HEK293 (cell line): ENCODE measurements around the gene CHN1.

Experiments used
- CTCF ChIA-PET: fragments of 350-600 bp; formaldehyde crosslinking; extraction: SDS; loops from one replicate; lab custom pipeline; 2021; ENCODE audit warnings: antibody characterized with exemption; lab: Yijun Ruan, JAX
- POLR2A ChIA-PET: fragments of 300-600 bp; formaldehyde crosslinking; extraction: SDS; loops from one replicate; lab custom pipeline; 2020; ENCODE audit warnings: antibody characterized with exemption, inconsistent platforms; lab: Yijun Ruan, JAX
- H3K27ac ChIP-seq: fragments of 200-500 bp; sonication (Bioruptor generic); 2 replicates; pipeline ENCODE4 v1.5.1; 2014; ENCODE audit warnings: low read depth, low read length, control low read depth, inconsistent platforms; ENCODE audit errors: extremely low read depth
- H3K36me3 ChIP-seq, 2 experiments: fragments of 200-500 bp in 1 of 2; sonication (Bioruptor generic) in 1 of 2; 1 replicate in 1 of 2; 2 replicates in 1 of 2; pipeline ENCODE4 v1.5.1; 2014 to 2017; ENCODE audit warnings: inconsistent platforms in 2 of 2, low read length in 2 of 2; ENCODE audit not compliant: control insufficient read depth in 2 of 2, insufficient read depth in 1 of 2
- H3K4me1 ChIP-seq: fragments of 200-500 bp; sonication (Bioruptor generic); 2 replicates; pipeline ENCODE4 v1.5.1; 2014; ENCODE audit warnings: mild to moderate bottlenecking, low read length, inconsistent platforms; ENCODE audit not compliant: control insufficient read depth, insufficient read depth
- H3K4me3 ChIP-seq: 2 replicates; pipeline ENCODE4 v1.5.1; 2011; ENCODE audit warnings: low read depth, mild to moderate bottlenecking, control low read depth, low read length, moderate library complexity
- H3K9me3 ChIP-seq: fragments of 200-500 bp; sonication (Bioruptor generic); 2 replicates; pipeline ENCODE4 v1.5.1; 2014; ENCODE audit warnings: low read depth, low read length, inconsistent platforms; ENCODE audit not compliant: control insufficient read depth, insufficient read depth
- ELK4 ChIP-seq: IDR thresholded peaks from 2 replicates; pipeline ENCODE4 v1.6.1; 2011; ENCODE audit warnings: mild to moderate bottlenecking, low read depth, low read length, borderline replicate concordance
- HOXD13 ChIP-seq: sonication (generic); formaldehyde crosslinking; IDR thresholded peaks from 2 replicates; pipeline ENCODE4 v1.8.0; 2022; ENCODE audit warnings: missing genetic modification reagents, borderline replicate concordance
- IKZF3 ChIP-seq: fragments of 450-650 bp; IDR thresholded peaks from 2 replicates; pipeline ENCODE4 v1.5.0; 2018; ENCODE audit warnings: missing biosample characterization, mild to moderate bottlenecking, missing genetic modification characterization, moderate library complexity
- KLF9 ChIP-seq: fragments of 450-650 bp; formaldehyde crosslinking; IDR thresholded peaks from 2 replicates; pipeline ENCODE4 v1.5.1; 2016; ENCODE audit warnings: missing biosample characterization, missing genetic modification characterization, low read depth
- PRDM1 ChIP-seq: fragments of 450-650 bp; formaldehyde crosslinking; IDR thresholded peaks from 2 replicates; pipeline ENCODE4; 2016; ENCODE audit warnings: missing biosample characterization, missing genetic modification characterization
- REPIN1 ChIP-seq: fragments of 450-650 bp; formaldehyde crosslinking; IDR thresholded peaks from 2 replicates; pipeline ENCODE4 v1.5.1; 2017; ENCODE audit warnings: missing biosample characterization, missing genetic modification characterization, low read depth
- TSHZ1 ChIP-seq: fragments of 450-650 bp; formaldehyde crosslinking; IDR thresholded peaks from 2 replicates; pipeline ENCODE4 v1.5.1; 2016; ENCODE audit warnings: missing biosample characterization, missing genetic modification characterization, borderline replicate concordance
- YY1 ChIP-seq: fragments of 450-650 bp; formaldehyde crosslinking; IDR thresholded peaks from 2 replicates; pipeline ENCODE4 v1.5.1; 2018; ENCODE audit warnings: missing biosample characterization, missing genetic modification characterization
- ZBTB1 ChIP-seq: fragments of 450-650 bp; formaldehyde crosslinking; IDR thresholded peaks from 2 replicates; pipeline ENCODE4 v1.5.1; 2016; ENCODE audit warnings: missing biosample characterization, missing genetic modification characterization
- ZBTB10 ChIP-seq: fragments of 450-650 bp; formaldehyde crosslinking; IDR thresholded peaks from 2 replicates; pipeline ENCODE4 v1.5.1; 2016; ENCODE audit warnings: missing biosample characterization, missing genetic modification characterization
- ZBTB48 ChIP-seq: fragments of 450-650 bp; formaldehyde crosslinking; IDR thresholded peaks from 2 replicates; pipeline ENCODE4 v1.5.1; 2016; ENCODE audit warnings: missing biosample characterization, missing genetic modification characterization
- ZNF266 ChIP-seq: fragments of 450-650 bp; formaldehyde crosslinking; IDR thresholded peaks from 2 replicates; pipeline ENCODE4 v1.5.1; 2016; ENCODE audit warnings: missing biosample characterization, missing genetic modification characterization, low read depth
- ZNF341 ChIP-seq: fragments of 450-650 bp; formaldehyde crosslinking; IDR thresholded peaks from 2 replicates; pipeline ENCODE4; 2016; ENCODE audit warnings: low read depth, missing biosample characterization, missing genetic modification characterization
- ZNF426 ChIP-seq: fragments of 450-650 bp; formaldehyde crosslinking; IDR thresholded peaks from 2 replicates; pipeline ENCODE4 v1.5.1; 2017; ENCODE audit warnings: missing biosample characterization, missing genetic modification characterization, mild to moderate bottlenecking, inconsistent platforms, moderate library complexity
- ZNF513 ChIP-seq: fragments of 450-650 bp; IDR thresholded peaks from 2 replicates; pipeline ENCODE4 v1.5.1; 2018; ENCODE audit warnings: missing biosample characterization, missing genetic modification characterization
- ZNF518A ChIP-seq: fragments of 450-650 bp; formaldehyde crosslinking; conservative IDR thresholded peaks from 2 replicates; pipeline ENCODE4 v1.5.1; 2016; ENCODE audit warnings: low read depth, missing biosample characterization, missing genetic modification characterization
- ZNF544 ChIP-seq: fragments of 450-650 bp; formaldehyde crosslinking; IDR thresholded peaks from 2 replicates; pipeline ENCODE4 v1.5.0; 2017; ENCODE audit warnings: missing biosample characterization, missing genetic modification characterization
- ZNF549 ChIP-seq: fragments of 450-650 bp; IDR thresholded peaks from 2 replicates; pipeline ENCODE4 v1.5.1; 2018; ENCODE audit warnings: missing biosample characterization, missing genetic modification characterization, mild to moderate bottlenecking, inconsistent platforms, moderate library complexity
- ZNF555 ChIP-seq: fragments of 450-650 bp; formaldehyde crosslinking; conservative IDR thresholded peaks from 2 replicates; pipeline ENCODE4 v1.5.1; 2017; ENCODE audit warnings: missing biosample characterization, mild to moderate bottlenecking, missing genetic modification characterization, inconsistent platforms
- ZNF677 ChIP-seq: fragments of 450-650 bp; IDR thresholded peaks from 2 replicates; pipeline ENCODE4 v1.5.0; 2018; ENCODE audit warnings: missing biosample characterization, mild to moderate bottlenecking, missing genetic modification characterization, moderate library complexity
- ZNF701 ChIP-seq: fragments of 450-650 bp; formaldehyde crosslinking; IDR thresholded peaks from 2 replicates; pipeline ENCODE4 v1.5.1; 2016; ENCODE audit warnings: missing biosample characterization, missing genetic modification characterization
- ZNF747 ChIP-seq: fragments of 450-650 bp; formaldehyde crosslinking; IDR thresholded peaks from 2 replicates; pipeline ENCODE4 v1.5.1; 2016; ENCODE audit warnings: missing biosample characterization, missing genetic modification characterization

CHN1 gene

GRCh38 chr2:174959787-174960186, 45.4 kb downstream of the CHN1 start:
- Histone ChIP-seq H3K4me1 (peaks cover 6% of the 10 kb centered on the region; the same call in 1 of the 2 replicates), H3K4me3 (no peak overlapping the region), H3K27ac (no peak overlapping the region), H3K36me3 (no peaks in the 10 kb centered on the region), H3K9me3 (no peaks in the 10 kb centered on the region)
- ChIA-PET CTCF (interaction anchor here (1.4 kb wide), 1 partner anchor 10 kb away, joined by 5 read pairs; no protein-coding TSS in a partner anchor), POLR2A (no interaction called here)
- TF ChIP-seq ZNF518A, result no peak
- no peak for TF ChIP-seq REPIN1 (tag by site-specific recombination)
- TF ChIP-seq IKZF3 (tag by site-specific recombination), result no peak
- no peak for TF ChIP-seq ZNF549 (tag by site-specific recombination)
- no peak for TF ChIP-seq HOXD13 (CRISPR knock-in tag)
- no peak for TF ChIP-seq ZNF544
- TF ChIP-seq ZBTB48 (tag by site-specific recombination), result no peak
- TF ChIP-seq ZNF341 (tag by site-specific recombination), result no peak

- H3K36me3 ChIP-seq, result no peaks in the 10 kb centered on the region
- CTCF ChIA-PET, result no interaction called here
- no peak overlapping the region for H3K4me3 ChIP-seq
- H3K4me1 ChIP-seq, result peaks cover 3% of the 10 kb centered on the region
- no peak overlapping the region for H3K27ac ChIP-seq
- POLR2A ChIA-PET, result no interaction called here
- no peaks in the 10 kb centered on the region for H3K9me3 ChIP-seq
- no peak for TF ChIP-seq ZNF513 (tag by site-specific recombination)
- TF ChIP-seq ZBTB10, result no peak
- no peak for TF ChIP-seq ELK4
- no peak for TF ChIP-seq ZNF266
- no peak for TF ChIP-seq YY1
- TF ChIP-seq ZNF544, result no peak
- no peak for TF ChIP-seq ZNF426 (tag by site-specific recombination)
- no peak for TF ChIP-seq ZBTB1 (tag by site-specific recombination)
- TF ChIP-seq ZNF747 (tag by site-specific recombination), result no peak
- TF ChIP-seq ZNF677 (tag by site-specific recombination), result no peak
- TF ChIP-seq KLF9 (tag by site-specific recombination), result no peak
- no peak for TF ChIP-seq IKZF3 (tag by site-specific recombination)
- TF ChIP-seq ZNF701 (tag by site-specific recombination), result no peak
- no peak; the same call in 1 of the 2 replicates for TF ChIP-seq ZNF555
- no peak for TF ChIP-seq PRDM1
- TF ChIP-seq TSHZ1 (tag by site-specific recombination), result no peak
Observed at GRCh38 chr2:174957050-174957449, 48.1 kb downstream of the CHN1 start.
